Transverse colon (tissue), 4 donors: ENCODE data around the gene JCAD. TPM values are rescaled to one million over a fixed set of nuclear protein-coding genes. Genes with fewer than 3 reads are reported as not detected.

Experiments used
- DNase-seq: peaks from one replicate; pipeline ENCODE4 v3.0.0-alpha.2; 2019
- H3K27ac ChIP-seq, 4 donors: fragments of 200-600 bp; sonication (generic); 2 replicates each; pipeline ENCODE4 v1.5.1; 2016 to 2018; ENCODE audit warnings: inconsistent platforms in 4 of 4
- H3K27me3 ChIP-seq: fragments of 200-600 bp; sonication (generic); 2 replicates; pipeline ENCODE4 v1.5.1; 2017; ENCODE audit warnings: inconsistent platforms
- H3K36me3 ChIP-seq, 4 donors: fragments of 200-600 bp; sonication (generic); 2 replicates each; pipeline ENCODE4 v1.5.1; 2017 to 2019; ENCODE audit warnings: inconsistent platforms in 4 of 4
- H3K4me1 ChIP-seq, 4 donors: fragments of 200-600 bp; sonication (generic); 2 replicates each; pipeline ENCODE4 v1.5.1; 2017 to 2020; ENCODE audit warnings: inconsistent platforms in 4 of 4
- H3K4me3 ChIP-seq, 4 donors: fragments of 200-600 bp; sonication (generic); 1 replicate in 1 of 4; 2 replicates in 3 of 4; pipeline versions ENCODE4 v1.5.1 to v1.6.1; 2017 to 2019; ENCODE audit warnings: inconsistent platforms in 4 of 4
- H3K9me3 ChIP-seq, 2 donors: fragments of 200-600 bp; sonication (generic); 2 replicates each; pipeline ENCODE4 v1.5.1; 2017 to 2019; ENCODE audit warnings: inconsistent platforms in 2 of 2
- EP300 ChIP-seq: sonication (generic); formaldehyde crosslinking; IDR thresholded peaks from one replicate; pipeline ENCODE4 v1.6.1; 2017; ENCODE audit warnings: antibody characterized with exemption, low read depth
- POLR2A ChIP-seq: fragments of 450-650 bp; IDR thresholded peaks from one replicate; pipeline ENCODE4 v1.6.1; 2016; ENCODE audit warnings: antibody characterized with exemption, mild to moderate bottlenecking, moderate library complexity
- POLR2AphosphoS5 ChIP-seq, 3 donors: sonication (generic); formaldehyde crosslinking; IDR thresholded peaks; one replicate each; pipeline ENCODE4 v1.6.1; 2016; ENCODE audit warnings: antibody characterized with exemption in 3 of 3
- WGBS, 2 donors: methylation state at CpG; one replicate each; pipeline ENCODE4 v1.1.5; 2018; ENCODE audit warnings: low coverage in 1 of 2; 5-methylcytosine and 5-hydroxymethylcytosine counted together
- in situ Hi-C, 4 donors: fragments of 200-750 bp; cut with MboI; loops; one replicate each; pipeline versions ENCODE4 v1.15.0 to v1.15.1; 2017; ENCODE audit warnings: low sequenced_read_pairs in 3 of 4, low pct_ligation_motif_present in 1 of 4, low pct_unique_long_range_greater_than_20kb in 1 of 4
- intact Hi-C: fragments of 100-400 bp; cut with DNase I; formaldehyde crosslinking; loops from one replicate; pipeline ENCODE4 v1.15.1; 2023; ENCODE audit warnings: low total_unique reads
- total RNA-seq, 4 donors: library from RNA; depleted of rRNA; stranded (reverse); fragments of >200 nt; gene quantifications; one replicate each; pipeline ENCODE4 v1.1.0, GENCODE V29; 2016
- TF ChIP-seq, protein P1 (sequence below), 5 experiments: fragments of 200-600 bp in 3 of 5; fragments of 450-650 bp in 2 of 5; sonication (generic) in 3 of 5; IDR thresholded peaks; 1 replicate in 2 of 5; 2 replicates in 3 of 5; pipeline ENCODE4 v1.5.1; 2016 to 2017; ENCODE audit warnings: antibody characterized with exemption in 5 of 5, inconsistent platforms in 3 of 5, mild to moderate bottlenecking in 2 of 5, moderate library complexity in 1 of 5

JCAD gene
- total RNA-seq, 4 donors from 2014 or later = 13.0 to 40.8 (median 19.9) TPM

DNA sequence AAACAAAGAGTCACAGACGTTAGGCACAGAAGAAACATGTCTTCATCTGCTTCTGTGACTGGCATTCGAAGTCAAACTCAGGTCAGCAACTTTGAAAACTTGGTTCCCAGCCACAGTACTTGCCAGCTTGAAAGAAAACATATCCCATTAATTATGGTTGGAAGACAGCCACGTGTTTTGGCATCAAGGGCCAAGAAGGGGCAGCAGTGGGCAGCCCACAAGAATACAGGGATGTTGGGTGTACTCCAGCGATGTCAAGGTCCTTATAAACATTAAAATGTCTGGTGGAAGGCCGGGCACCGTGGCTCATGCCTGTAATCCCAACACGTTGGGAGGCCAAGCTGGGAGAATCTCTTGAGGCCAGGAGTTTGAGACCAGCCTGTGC, 29.5 kb downstream of the JCAD start:
- Histone ChIP-seq H3K27ac (peak overlapping the region; percentile 51 to 80 (median 74)), H3K27me3 (no peaks in the 10 kb centered on the region), H3K4me1 (peaks cover 10 to 27% (median 17%) of the 10 kb centered on the region in 4 donors), H3K36me3 (no peaks in the 10 kb centered on the region), H3K9me3 (no peaks in the 10 kb centered on the region), H3K4me3 (no peak overlapping the region)
- 54 to 65% methylated on average over 3 to 7 of the region's 7 CpGs for WGBS, 2 donors
- TF ChIP-seq POLR2A (no peak), POLR2AphosphoS5 (IDR thresholded peaks at IDR 0.05) (peak; percentile 46 to 78 (median 66)), EP300 (peak; percentile 35)
- TF ChIP-seq, protein P1, sequence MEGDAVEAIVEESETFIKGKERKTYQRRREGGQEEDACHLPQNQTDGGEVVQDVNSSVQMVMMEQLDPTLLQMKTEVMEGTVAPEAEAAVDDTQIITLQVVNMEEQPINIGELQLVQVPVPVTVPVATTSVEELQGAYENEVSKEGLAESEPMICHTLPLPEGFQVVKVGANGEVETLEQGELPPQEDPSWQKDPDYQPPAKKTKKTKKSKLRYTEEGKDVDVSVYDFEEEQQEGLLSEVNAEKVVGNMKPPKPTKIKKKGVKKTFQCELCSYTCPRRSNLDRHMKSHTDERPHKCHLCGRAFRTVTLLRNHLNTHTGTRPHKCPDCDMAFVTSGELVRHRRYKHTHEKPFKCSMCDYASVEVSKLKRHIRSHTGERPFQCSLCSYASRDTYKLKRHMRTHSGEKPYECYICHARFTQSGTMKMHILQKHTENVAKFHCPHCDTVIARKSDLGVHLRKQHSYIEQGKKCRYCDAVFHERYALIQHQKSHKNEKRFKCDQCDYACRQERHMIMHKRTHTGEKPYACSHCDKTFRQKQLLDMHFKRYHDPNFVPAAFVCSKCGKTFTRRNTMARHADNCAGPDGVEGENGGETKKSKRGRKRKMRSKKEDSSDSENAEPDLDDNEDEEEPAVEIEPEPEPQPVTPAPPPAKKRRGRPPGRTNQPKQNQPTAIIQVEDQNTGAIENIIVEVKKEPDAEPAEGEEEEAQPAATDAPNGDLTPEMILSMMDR (IDR thresholded peaks at IDR 0.05) = no peak
- intact Hi-C loops = no loop called here
- DNase-seq = peak; percentile 18
- in situ Hi-C loops = no loop called here

DNA sequence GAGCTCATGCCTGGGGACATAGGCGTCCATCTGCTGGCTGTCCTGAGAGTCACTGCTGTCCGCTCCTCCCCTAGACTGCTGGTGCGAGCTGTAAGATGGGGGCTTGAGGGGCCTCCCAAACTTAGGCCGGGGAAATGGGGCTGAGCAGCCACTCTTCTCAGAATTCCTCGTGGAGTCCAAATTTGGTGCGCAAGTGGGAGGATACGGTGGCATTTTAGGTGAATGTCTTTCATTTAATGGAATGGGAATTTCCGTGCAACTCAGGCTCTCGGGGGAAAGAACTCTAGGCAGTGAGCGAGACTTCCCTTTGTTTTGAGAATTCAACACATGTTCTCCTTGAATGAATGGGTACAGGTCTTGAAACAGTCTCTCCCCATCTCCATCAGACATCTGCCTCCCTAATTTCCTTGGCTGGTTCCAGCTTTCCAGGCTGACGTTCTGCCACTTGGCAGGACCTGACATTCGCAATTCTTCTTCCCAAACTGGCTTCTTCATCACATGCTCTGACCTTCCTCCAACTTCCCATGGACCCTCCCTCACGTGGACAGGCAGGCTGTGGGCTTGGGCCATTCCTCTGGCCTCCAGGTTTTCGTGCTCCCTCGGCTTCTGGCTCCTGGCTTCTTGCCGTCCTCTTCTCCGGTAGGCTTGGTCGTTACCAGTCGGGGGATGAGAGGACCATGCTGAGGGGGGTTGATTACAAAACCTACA, 30.1 kb downstream of the JCAD start:
- Histone ChIP-seq H3K27me3 (no peaks in the 10 kb centered on the region), H3K36me3 (no peaks in the 10 kb centered on the region), H3K4me3 (no peak overlapping the region), H3K27ac (peak overlapping the region; percentile 51 to 80 (median 74)), H3K4me1 (peaks cover 10 to 27% (median 17%) of the 10 kb centered on the region in 4 donors), H3K9me3 (no peaks in the 10 kb centered on the region)
- no peak for DNase-seq
- 80 to 97% methylated on average over 6 to 19 of the region's 19 CpGs for WGBS, 2 donors
- intact Hi-C loops = no loop called here
- no peak for TF ChIP-seq EP300
- no peak for TF ChIP-seq POLR2AphosphoS5 (IDR thresholded peaks at IDR 0.05)
- TF ChIP-seq, protein P1 (IDR thresholded peaks at IDR 0.05) = no peak
- TF ChIP-seq POLR2A = no peak
- in situ Hi-C loops = no loop called here

DNA sequence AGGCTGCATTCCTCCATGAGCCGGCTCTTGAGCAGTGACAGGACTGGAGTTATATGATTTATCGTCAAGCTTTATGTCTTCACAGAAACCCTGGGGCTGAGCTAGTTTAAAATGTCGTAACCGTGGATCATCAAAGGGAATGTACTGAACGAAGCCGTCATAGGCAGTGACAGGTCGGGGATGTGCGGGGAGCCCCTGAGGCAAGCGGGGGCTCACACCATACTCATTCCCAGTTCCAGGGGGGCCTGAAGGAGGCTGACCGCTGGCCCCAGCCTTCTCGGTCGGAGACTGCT, 30.7 kb downstream of the JCAD start:
- peak overlapping the region; percentile 51 to 80 (median 74) for H3K27ac ChIP-seq
- TF ChIP-seq EP300 = no peak
- no peak for TF ChIP-seq POLR2A
- no peak for TF ChIP-seq POLR2AphosphoS5 (IDR thresholded peaks at IDR 0.05)
- TF ChIP-seq, protein P1 (IDR thresholded peaks at IDR 0.05) = no peak
- no peak for DNase-seq
- intact Hi-C loops (no loop called here), in situ Hi-C loops (no loop called here)
- H3K27me3 ChIP-seq = no peaks in the 10 kb centered on the region
- H3K9me3 ChIP-seq = no peaks in the 10 kb centered on the region
- H3K36me3 ChIP-seq = no peaks in the 10 kb centered on the region
- 82% methylated on average over 12 of the region's 12 CpGs; no CpG with 5 or more reads in 1 of the 2 donors for WGBS, 2 donors
- H3K4me1 ChIP-seq = peaks cover 10 to 27% (median 17%) of the 10 kb centered on the region in 4 donors
- H3K4me3 ChIP-seq = no peak overlapping the region

DNA sequence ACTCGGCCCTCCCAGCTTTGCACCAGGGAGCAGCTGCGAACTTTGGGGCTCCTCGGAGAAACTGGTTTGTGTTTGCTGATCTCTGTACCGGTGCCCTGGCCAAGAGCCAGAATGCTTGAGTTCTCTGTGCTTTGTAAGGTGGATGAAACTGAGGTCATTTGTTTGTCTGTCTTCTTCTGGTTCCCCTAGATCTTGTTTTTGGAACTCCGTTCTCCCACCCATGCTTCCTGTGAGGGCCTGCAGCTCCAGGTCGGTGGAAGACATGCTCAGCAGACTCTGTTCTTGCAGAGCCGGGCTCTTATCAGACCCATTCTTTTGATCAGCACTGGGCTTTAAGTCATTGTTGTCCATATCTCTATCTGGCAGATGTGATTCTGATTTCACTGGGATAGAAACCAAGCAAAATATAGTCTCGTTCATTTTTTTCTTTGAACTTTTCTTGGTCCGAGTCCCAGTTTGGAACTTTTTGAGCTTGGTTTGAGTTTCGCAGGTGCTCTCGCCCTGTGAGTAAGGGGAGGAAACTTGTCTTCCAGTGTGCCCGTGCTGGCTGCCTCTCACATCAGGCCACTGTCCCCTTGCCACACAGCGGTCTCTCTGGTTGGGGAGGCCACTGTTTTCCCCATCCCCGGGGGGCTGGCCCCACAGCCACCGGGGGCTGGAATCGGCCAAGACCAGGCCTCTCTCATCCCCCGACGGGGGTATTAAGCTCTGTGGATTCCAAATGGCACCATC, 31.2 kb downstream of the JCAD start:
- Histone ChIP-seq H3K9me3 (no peaks in the 10 kb centered on the region), H3K36me3 (no peaks in the 10 kb centered on the region), H3K27ac (peak overlapping the region; percentile 51 to 80 (median 74)), H3K4me1 (peaks cover 9 to 27% (median 17%) of the 10 kb centered on the region in 4 donors), H3K4me3 (no peak overlapping the region), H3K27me3 (no peaks in the 10 kb centered on the region)
- peak; percentile 13 for DNase-seq
- in situ Hi-C loops (no loop called here), intact Hi-C loops (no loop called here)
- WGBS, 2 donors = 59 to 68% methylated on average over 3 to 18 of the region's 18 CpGs
- no peak for TF ChIP-seq POLR2AphosphoS5 (IDR thresholded peaks at IDR 0.05)
- no peak for TF ChIP-seq POLR2A
- TF ChIP-seq EP300 = no peak
- TF ChIP-seq, protein P1 (IDR thresholded peaks at IDR 0.05) = no peak
